WTC11 (cell line): Measurements from ENCODE around the gene MYL6B. TPM values are rescaled to one million over a fixed set of nuclear protein-coding genes. Genes with fewer than 3 reads are reported as not detected.

Experiments used
- ATAC-seq: fragments of 200-7000 bp; cut with Tn5 transposase; 2 replicates; pipeline ENCODE4 v1.10.0; 2021; ENCODE audit warnings: mild to moderate bottlenecking, moderate library complexity
- CTCF ChIA-PET: fragments of 300-600 bp; sonication (Branson Sonifier 250); formaldehyde crosslinking; loops from one replicate; lab custom pipeline; 2021; ENCODE audit warnings: antibody characterized with exemption; lab: Charles Lee
- POLR2A ChIA-PET: fragments of 350-600 bp; sonication (Branson Sonifier 250); formaldehyde crosslinking; loops from one replicate; lab custom pipeline; 2021; ENCODE audit warnings: antibody characterized with exemption; lab: Charles Lee
- DNase-seq: peaks from one replicate; pipeline ENCODE4 v3.0.0; 2021; ENCODE audit warnings: low spot score
- H3K27ac Mint-ChIP-seq: 2 replicates; pipeline ENCODE4 v1.8.0; 2021; ENCODE audit warnings: mixed read lengths
- H3K27me3 Mint-ChIP-seq: 2 replicates; pipeline ENCODE4 v1.8.0; 2021; ENCODE audit warnings: low read depth, mild to moderate bottlenecking, moderate library complexity, mixed read lengths
- H3K36me3 Mint-ChIP-seq: 2 replicates; pipeline ENCODE4 v1.8.0; 2021; ENCODE audit warnings: mixed read lengths
- H3K4me1 Mint-ChIP-seq: 2 replicates; pipeline ENCODE4 v1.8.0; 2022; ENCODE audit warnings: mixed read lengths
- H3K4me3 Mint-ChIP-seq: 2 replicates; pipeline ENCODE4 v1.8.0; 2021; ENCODE audit warnings: mild to moderate bottlenecking, moderate library complexity, mixed read lengths
- H3K9me3 Mint-ChIP-seq: 2 replicates; pipeline ENCODE4 v1.8.0; 2021; ENCODE audit warnings: mixed read lengths
- CBFB ChIP-seq: sonication (generic); formaldehyde crosslinking; IDR thresholded peaks from 2 replicates; pipeline ENCODE4 v1.8.1; 2022; ENCODE audit warnings: mild to moderate bottlenecking, low read depth, missing genetic modification reagents
- ELF4 ChIP-seq: sonication (generic); formaldehyde crosslinking; IDR thresholded peaks from 2 replicates; pipeline ENCODE4 v1.8.1; 2022; ENCODE audit warnings: low read depth, mild to moderate bottlenecking, moderate library complexity, missing genetic modification reagents
- FOXJ3 ChIP-seq: sonication (generic); formaldehyde crosslinking; IDR thresholded peaks from 2 replicates; pipeline ENCODE4 v1.9.0; 2021; ENCODE audit warnings: missing genetic modification reagents, mild to moderate bottlenecking, borderline replicate concordance
- IRF2 ChIP-seq: sonication (generic); formaldehyde crosslinking; IDR thresholded peaks from 2 replicates; pipeline ENCODE4 v1.8.0; 2022; ENCODE audit warnings: low read depth, missing genetic modification reagents, borderline replicate concordance
- JAZF1 ChIP-seq: fragments of 250-450 bp; sonication (Bioruptor Pico); IDR thresholded peaks from 2 replicates; pipeline ENCODE4 v1.9.0; 2021; ENCODE audit warnings: moderate library complexity, mild to moderate bottlenecking, inconsistent platforms
- MXD4 ChIP-seq: fragments of 250-450 bp; sonication (Bioruptor Pico); IDR thresholded peaks from 2 replicates; pipeline ENCODE4 v1.8.0; 2021; ENCODE audit warnings: mild to moderate bottlenecking, moderate library complexity, borderline replicate concordance
- MYBL2 ChIP-seq: sonication (generic); formaldehyde crosslinking; IDR thresholded peaks from 2 replicates; pipeline ENCODE4 v1.8.1; 2023; ENCODE audit warnings: mild to moderate bottlenecking, moderate library complexity, missing genetic modification reagents
- NFE2L1 ChIP-seq: sonication (generic); formaldehyde crosslinking; IDR thresholded peaks from 2 replicates; pipeline ENCODE4 v1.8.1; 2023; ENCODE audit warnings: missing genetic modification reagents
- NFYB ChIP-seq: sonication (generic); formaldehyde crosslinking; conservative IDR thresholded peaks from 2 replicates; pipeline ENCODE4 v1.8.0; 2022; ENCODE audit warnings: low read depth, missing genetic modification reagents
- TEAD4 ChIP-seq: sonication (generic); formaldehyde crosslinking; IDR thresholded peaks from 2 replicates; pipeline ENCODE4 v1.8.0; 2022; ENCODE audit warnings: mild to moderate bottlenecking, missing genetic modification reagents
- ZNF138 ChIP-seq: sonication (generic); formaldehyde crosslinking; conservative IDR thresholded peaks from 2 replicates; pipeline ENCODE4 v1.8.1; 2022; ENCODE audit warnings: mild to moderate bottlenecking, moderate library complexity, missing genetic modification reagents
- ZNF671 ChIP-seq: fragments of 250-450 bp; sonication (Bioruptor Pico); IDR thresholded peaks from 2 replicates; pipeline ENCODE4 v1.8.0; 2021; ENCODE audit warnings: mild to moderate bottlenecking
- total RNA-seq: library from RNA; stranded (reverse); gene quantifications from 3 replicates; pipeline ENCODE4 v1.2.3, GENCODE V29; 2021
- TF ChIP-seq, protein P1 (sequence below): fragments of 250-450 bp; sonication (Bioruptor Pico); IDR thresholded peaks from 2 replicates; pipeline ENCODE4 v1.9.0; 2021; ENCODE audit warnings: mild to moderate bottlenecking, borderline replicate concordance
- TF ChIP-seq, protein P2 (sequence below): fragments of 250-450 bp; sonication (Bioruptor Pico); conservative IDR thresholded peaks from 2 replicates; pipeline ENCODE4 v1.9.0; 2021; ENCODE audit warnings: mild to moderate bottlenecking
- TF ChIP-seq, protein P3 (sequence below): sonication (generic); formaldehyde crosslinking; IDR thresholded peaks from 2 replicates; pipeline ENCODE4 v1.8.1; 2023; ENCODE audit warnings: mild to moderate bottlenecking, moderate library complexity, missing genetic modification reagents
- TF ChIP-seq, protein P4 (sequence below): fragments of 250-450 bp; sonication (Bioruptor Pico); IDR thresholded peaks from 2 replicates; pipeline ENCODE4 v1.9.0; 2021; ENCODE audit warnings: moderate library complexity, mild to moderate bottlenecking, inconsistent platforms, borderline replicate concordance
- TF ChIP-seq, protein P5 (sequence below): fragments of 200-600 bp; IDR thresholded peaks from 2 replicates; pipeline ENCODE4 v1.8.0; 2022; ENCODE audit warnings: antibody characterized with exemption
- TF ChIP-seq, protein P6 (sequence below): sonication (generic); formaldehyde crosslinking; IDR thresholded peaks from 2 replicates; pipeline ENCODE4 v1.8.1; 2022; ENCODE audit warnings: low read depth, mild to moderate bottlenecking, moderate library complexity, missing genetic modification reagents, borderline replicate concordance
- TF ChIP-seq, protein P7 (sequence below): sonication (generic); formaldehyde crosslinking; IDR thresholded peaks from 2 replicates; pipeline ENCODE4 v1.8.0; 2023; ENCODE audit warnings: missing genetic modification reagents

MYL6B gene
- total RNA-seq, 1 experiment from 2014 or later, result 173 TPM

DNA sequence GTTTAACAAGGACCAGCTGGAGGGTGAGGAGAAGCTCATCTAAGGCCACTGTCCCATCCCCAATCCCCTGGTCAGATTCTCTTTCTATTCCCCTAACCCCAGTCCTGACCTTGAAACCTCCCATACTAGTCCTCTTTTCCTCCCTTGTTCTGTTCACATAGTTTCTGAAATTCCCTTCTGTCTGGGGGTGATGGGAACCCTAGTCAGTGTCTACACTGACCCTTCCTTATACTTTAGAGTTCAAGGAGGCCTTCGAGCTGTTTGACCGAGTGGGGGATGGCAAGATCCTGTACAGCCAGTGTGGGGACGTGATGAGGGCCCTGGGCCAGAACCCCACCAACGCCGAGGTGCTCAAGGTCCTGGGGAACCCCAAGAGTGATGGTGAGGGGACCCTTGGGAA lies 2.4 kb downstream of the MYL6B start:
- H3K9me3 Mint-ChIP-seq, result no peaks in the 10 kb centered on the region
- ChIA-PET CTCF (interaction anchor here (0.9 to 1.3 kb wide), 4 partner anchors 27 to 161 kb away, joined by 3 read pairs; partner anchors contain the start of genes CNPY2, ESYT1 and SMARCC2), POLR2A (no interaction called here)
- no peak for TF ChIP-seq ZNF671 (CRISPR knock-in tag)
- no peak for TF ChIP-seq FOXJ3 (CRISPR knock-in tag)
- TF ChIP-seq, protein P1, sequence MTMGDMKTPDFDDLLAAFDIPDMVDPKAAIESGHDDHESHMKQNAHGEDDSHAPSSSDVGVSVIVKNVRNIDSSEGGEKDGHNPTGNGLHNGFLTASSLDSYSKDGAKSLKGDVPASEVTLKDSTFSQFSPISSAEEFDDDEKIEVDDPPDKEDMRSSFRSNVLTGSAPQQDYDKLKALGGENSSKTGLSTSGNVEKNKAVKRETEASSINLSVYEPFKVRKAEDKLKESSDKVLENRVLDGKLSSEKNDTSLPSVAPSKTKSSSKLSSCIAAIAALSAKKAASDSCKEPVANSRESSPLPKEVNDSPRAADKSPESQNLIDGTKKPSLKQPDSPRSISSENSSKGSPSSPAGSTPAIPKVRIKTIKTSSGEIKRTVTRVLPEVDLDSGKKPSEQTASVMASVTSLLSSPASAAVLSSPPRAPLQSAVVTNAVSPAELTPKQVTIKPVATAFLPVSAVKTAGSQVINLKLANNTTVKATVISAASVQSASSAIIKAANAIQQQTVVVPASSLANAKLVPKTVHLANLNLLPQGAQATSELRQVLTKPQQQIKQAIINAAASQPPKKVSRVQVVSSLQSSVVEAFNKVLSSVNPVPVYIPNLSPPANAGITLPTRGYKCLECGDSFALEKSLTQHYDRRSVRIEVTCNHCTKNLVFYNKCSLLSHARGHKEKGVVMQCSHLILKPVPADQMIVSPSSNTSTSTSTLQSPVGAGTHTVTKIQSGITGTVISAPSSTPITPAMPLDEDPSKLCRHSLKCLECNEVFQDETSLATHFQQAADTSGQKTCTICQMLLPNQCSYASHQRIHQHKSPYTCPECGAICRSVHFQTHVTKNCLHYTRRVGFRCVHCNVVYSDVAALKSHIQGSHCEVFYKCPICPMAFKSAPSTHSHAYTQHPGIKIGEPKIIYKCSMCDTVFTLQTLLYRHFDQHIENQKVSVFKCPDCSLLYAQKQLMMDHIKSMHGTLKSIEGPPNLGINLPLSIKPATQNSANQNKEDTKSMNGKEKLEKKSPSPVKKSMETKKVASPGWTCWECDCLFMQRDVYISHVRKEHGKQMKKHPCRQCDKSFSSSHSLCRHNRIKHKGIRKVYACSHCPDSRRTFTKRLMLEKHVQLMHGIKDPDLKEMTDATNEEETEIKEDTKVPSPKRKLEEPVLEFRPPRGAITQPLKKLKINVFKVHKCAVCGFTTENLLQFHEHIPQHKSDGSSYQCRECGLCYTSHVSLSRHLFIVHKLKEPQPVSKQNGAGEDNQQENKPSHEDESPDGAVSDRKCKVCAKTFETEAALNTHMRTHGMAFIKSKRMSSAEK, result no peak
- no peak for TF ChIP-seq MXD4
- no peak for TF ChIP-seq TEAD4 (CRISPR knock-in tag)
- peaks cover 25% of the 10 kb centered on the region for H3K36me3 Mint-ChIP-seq
- peaks cover 30% of the 10 kb centered on the region for H3K4me1 Mint-ChIP-seq
- H3K27ac Mint-ChIP-seq, result peak overlapping the region; percentile 55; the same call in 1 of the 2 replicates
- no peaks in the 10 kb centered on the region for H3K27me3 Mint-ChIP-seq
- no peak overlapping the region for H3K4me3 Mint-ChIP-seq
- ATAC-seq (no peak), DNase-seq (no peak)

DNA sequence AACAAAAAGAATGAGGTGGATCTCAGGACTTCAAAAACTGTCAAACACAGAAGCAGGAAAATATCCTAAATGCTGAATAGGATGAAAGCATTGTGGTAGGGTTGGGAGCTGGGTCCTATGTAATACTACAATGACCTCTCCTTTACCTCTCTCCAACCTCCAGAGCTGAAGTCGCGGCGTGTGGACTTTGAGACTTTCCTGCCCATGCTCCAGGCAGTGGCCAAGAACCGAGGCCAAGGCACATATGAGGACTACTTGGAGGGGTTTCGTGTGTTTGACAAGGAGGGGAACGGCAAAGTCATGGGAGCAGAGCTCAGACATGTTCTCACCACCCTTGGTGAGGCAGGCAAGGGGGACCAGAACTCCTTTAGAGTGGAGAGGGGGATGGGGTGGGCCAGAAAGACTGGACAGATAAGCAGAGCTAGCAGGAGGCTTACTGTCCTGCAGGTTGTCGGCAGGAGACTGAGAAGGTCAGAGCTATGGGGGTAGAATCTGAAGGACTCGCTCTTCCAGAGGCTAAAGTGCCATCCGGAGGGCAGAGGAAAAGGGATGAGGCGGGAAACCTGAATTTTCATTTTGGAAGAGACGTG lies 3.0 kb downstream of the MYL6B start:
- TF ChIP-seq, protein P2, sequence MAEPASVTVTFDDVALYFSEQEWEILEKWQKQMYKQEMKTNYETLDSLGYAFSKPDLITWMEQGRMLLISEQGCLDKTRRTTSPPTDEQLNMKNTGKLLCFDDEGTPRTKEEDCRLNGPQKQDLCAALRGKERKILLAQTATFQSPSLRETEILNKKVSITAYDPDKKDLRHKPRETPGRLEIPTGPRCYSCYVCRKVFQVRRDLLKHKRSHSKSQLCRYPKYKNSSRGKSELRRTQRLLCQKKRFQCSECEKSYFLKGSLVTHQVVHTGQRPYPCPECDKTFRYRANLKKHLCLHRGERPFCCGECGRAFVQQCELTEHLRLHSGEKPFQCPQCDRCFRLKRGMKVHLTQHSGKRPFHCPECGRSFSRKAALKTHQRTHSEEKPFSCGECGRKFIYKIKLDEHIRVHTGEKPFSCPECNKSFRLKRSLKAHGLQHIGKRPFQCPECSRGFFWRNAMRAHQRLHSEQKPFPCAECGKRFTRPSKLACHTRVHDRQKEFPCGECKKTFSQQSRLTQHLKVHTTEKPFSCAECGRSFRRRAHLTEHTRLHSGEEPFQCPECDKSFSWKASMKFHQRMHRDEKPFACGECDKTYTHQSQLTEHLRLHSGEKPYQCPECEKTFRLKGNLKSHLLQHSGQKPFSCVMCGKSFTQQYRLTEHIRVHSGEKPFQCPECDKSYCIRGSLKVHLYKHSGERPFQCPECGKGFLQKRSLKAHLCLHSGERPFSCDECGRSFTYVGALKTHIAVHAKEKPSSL (CRISPR knock-in tag), result no peak
- TF ChIP-seq, protein P3, sequence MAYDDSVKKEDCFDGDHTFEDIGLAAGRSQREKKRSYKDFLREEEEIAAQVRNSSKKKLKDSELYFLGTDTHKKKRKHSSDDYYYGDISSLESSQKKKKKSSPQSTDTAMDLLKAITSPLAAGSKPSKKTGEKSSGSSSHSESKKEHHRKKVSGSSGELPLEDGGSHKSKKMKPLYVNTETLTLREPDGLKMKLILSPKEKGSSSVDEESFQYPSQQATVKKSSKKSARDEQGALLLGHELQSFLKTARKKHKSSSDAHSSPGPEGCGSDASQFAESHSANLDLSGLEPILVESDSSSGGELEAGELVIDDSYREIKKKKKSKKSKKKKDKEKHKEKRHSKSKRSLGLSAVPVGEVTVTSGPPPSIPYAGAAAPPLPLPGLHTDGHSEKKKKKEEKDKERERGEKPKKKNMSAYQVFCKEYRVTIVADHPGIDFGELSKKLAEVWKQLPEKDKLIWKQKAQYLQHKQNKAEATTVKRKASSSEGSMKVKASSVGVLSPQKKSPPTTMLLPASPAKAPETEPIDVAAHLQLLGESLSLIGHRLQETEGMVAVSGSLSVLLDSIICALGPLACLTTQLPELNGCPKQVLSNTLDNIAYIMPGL (CRISPR knock-in tag), result no peak
- TF ChIP-seq, protein P4, sequence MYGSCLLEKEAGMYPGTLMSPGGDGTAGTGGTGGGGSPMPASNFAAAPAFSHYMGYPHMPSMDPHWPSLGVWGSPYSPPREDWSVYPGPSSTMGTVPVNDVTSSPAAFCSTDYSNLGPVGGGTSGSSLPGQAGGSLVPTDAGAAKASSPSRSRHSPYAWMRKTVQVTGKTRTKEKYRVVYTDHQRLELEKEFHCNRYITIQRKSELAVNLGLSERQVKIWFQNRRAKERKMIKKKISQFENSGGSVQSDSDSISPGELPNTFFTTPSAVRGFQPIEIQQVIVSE (CRISPR knock-in tag), result no peak
- TF ChIP-seq ELF4 (CRISPR knock-in tag) (no peak), ZNF138 (CRISPR knock-in tag) (no peak), MYBL2 (CRISPR knock-in tag) (no peak), ZNF671 (CRISPR knock-in tag) (no peak), NFYB (no peak), CBFB (CRISPR knock-in tag) (no peak), NFE2L1 (CRISPR knock-in tag) (no peak), IRF2 (CRISPR knock-in tag) (no peak), JAZF1 (no peak)
- TF ChIP-seq, protein P5, sequence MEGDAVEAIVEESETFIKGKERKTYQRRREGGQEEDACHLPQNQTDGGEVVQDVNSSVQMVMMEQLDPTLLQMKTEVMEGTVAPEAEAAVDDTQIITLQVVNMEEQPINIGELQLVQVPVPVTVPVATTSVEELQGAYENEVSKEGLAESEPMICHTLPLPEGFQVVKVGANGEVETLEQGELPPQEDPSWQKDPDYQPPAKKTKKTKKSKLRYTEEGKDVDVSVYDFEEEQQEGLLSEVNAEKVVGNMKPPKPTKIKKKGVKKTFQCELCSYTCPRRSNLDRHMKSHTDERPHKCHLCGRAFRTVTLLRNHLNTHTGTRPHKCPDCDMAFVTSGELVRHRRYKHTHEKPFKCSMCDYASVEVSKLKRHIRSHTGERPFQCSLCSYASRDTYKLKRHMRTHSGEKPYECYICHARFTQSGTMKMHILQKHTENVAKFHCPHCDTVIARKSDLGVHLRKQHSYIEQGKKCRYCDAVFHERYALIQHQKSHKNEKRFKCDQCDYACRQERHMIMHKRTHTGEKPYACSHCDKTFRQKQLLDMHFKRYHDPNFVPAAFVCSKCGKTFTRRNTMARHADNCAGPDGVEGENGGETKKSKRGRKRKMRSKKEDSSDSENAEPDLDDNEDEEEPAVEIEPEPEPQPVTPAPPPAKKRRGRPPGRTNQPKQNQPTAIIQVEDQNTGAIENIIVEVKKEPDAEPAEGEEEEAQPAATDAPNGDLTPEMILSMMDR, result no peak
- TF ChIP-seq, protein P6, sequence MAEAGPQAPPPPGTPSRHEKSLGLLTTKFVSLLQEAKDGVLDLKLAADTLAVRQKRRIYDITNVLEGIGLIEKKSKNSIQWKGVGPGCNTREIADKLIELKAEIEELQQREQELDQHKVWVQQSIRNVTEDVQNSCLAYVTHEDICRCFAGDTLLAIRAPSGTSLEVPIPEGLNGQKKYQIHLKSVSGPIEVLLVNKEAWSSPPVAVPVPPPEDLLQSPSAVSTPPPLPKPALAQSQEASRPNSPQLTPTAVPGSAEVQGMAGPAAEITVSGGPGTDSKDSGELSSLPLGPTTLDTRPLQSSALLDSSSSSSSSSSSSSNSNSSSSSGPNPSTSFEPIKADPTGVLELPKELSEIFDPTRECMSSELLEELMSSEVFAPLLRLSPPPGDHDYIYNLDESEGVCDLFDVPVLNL (CRISPR knock-in tag), result no peak
- TF ChIP-seq, protein P7, sequence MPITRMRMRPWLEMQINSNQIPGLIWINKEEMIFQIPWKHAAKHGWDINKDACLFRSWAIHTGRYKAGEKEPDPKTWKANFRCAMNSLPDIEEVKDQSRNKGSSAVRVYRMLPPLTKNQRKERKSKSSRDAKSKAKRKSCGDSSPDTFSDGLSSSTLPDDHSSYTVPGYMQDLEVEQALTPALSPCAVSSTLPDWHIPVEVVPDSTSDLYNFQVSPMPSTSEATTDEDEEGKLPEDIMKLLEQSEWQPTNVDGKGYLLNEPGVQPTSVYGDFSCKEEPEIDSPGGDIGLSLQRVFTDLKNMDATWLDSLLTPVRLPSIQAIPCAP (CRISPR knock-in tag), result no peak
- peak overlapping the region; percentile 55 for H3K27ac Mint-ChIP-seq
- H3K4me1 Mint-ChIP-seq, result peaks cover 35% of the 10 kb centered on the region
- H3K9me3 Mint-ChIP-seq, result no peaks in the 10 kb centered on the region
- H3K27me3 Mint-ChIP-seq, result no peaks in the 10 kb centered on the region
- CTCF ChIA-PET, result interaction anchor here (1.2 to 1.3 kb wide), 2 partner anchors 36 to 160 kb away, joined by 3 read pairs; partner anchors contain the start of gene CNPY2
- H3K4me3 Mint-ChIP-seq, result peak overlapping the region; percentile 6
- H3K36me3 Mint-ChIP-seq, result peaks cover 28% of the 10 kb centered on the region
- POLR2A ChIA-PET, result no interaction called here
- DNase-seq, result no peak
- ATAC-seq, result no peak
